Activated B cell treated with CpG ODN at 0.5 μM for 24 hours (primary cell): Measurements from ENCODE around the gene HAUS2. TPM values are rescaled to one million over a fixed set of nuclear protein-coding genes. Genes with fewer than 3 reads are reported as not detected.

ENCODE experiments used
- ATAC-seq: fragments of 200-7000 bp; cut with Tn5 transposase; one replicate; pipeline ENCODE4 v1.10.0; 2021; ENCODE audit warnings: low read depth, mild to moderate bottlenecking, moderate library complexity
- CTCF ChIA-PET: fragments of 350-600 bp; sonication (Branson Sonifier 250); formaldehyde crosslinking; loops from one replicate; lab custom pipeline; 2021; ENCODE audit warnings: antibody characterized with exemption; lab: Charles Lee
- POLR2A ChIA-PET: fragments of 350-600 bp; sonication (Branson Sonifier 250); formaldehyde crosslinking; loops from one replicate; lab custom pipeline; 2021; ENCODE audit warnings: antibody characterized with exemption; lab: Charles Lee
- DNase-seq: peaks from one replicate; pipeline ENCODE4 v3.0.0; 2022
- H3K27ac Mint-ChIP-seq: one replicate; pipeline ENCODE4 v1.8.0; 2020; ENCODE audit warnings: mixed read lengths
- H3K27me3 Mint-ChIP-seq: one replicate; pipeline ENCODE4 v1.8.0; 2021; ENCODE audit warnings: mixed read lengths
- H3K36me3 Mint-ChIP-seq: one replicate; pipeline ENCODE4 v1.8.0; 2021; ENCODE audit warnings: low read depth, mixed read lengths
- H3K4me1 Mint-ChIP-seq: one replicate; pipeline ENCODE4 v1.8.0; 2021; ENCODE audit warnings: mixed read lengths
- H3K4me3 Mint-ChIP-seq: one replicate; pipeline ENCODE4 v1.8.0; 2020; ENCODE audit warnings: mild to moderate bottlenecking, mixed read lengths
- H3K9me3 Mint-ChIP-seq: one replicate; pipeline ENCODE4 v1.8.0; 2020; ENCODE audit warnings: mixed read lengths
- intact Hi-C: fragments of 100-400 bp; cut with micrococcal nuclease; formaldehyde crosslinking; loops from one replicate; pipeline ENCODE4 v1.15.1; 2024
- total RNA-seq: library from RNA; stranded (reverse); gene quantifications from 2 replicates; pipeline ENCODE4 v1.2.3, GENCODE V29; 2022
- TF ChIP-seq, protein P1 (sequence below): fragments of 200-600 bp; IDR thresholded peaks from one replicate; pipeline ENCODE4 v1.8.0; 2022; ENCODE audit warnings: antibody characterized with exemption, mild to moderate bottlenecking

Gene HAUS2
- total RNA-seq, 1 donor from 2014 or later, result 18.2 TPM

DNA sequence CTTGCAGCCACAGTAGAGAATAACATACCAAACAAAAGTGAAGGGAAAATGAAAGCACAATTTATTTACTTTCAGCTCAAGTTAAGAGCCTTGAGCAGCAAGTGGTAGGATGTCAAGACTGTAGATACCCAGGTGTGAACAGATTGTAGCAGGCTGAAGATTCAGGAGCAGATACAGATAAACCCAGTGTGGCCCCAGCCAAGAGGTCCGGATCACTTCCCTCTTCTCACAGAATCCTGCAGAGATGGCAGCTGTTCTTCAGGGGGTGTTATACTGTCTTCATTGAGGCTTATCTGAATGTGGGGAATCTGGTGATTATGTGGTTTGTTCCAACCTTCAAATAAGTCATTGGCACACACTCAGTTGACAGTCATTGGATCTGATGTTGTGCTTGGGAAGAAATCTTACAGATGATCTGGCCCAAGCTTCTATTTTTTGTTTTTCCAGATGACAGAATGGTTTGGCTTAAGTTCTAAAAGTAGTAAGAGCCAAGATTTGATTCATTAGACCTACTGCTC, 28.9 kb downstream of the HAUS2 start:
- Mint-ChIP-seq H3K4me3 (no peak overlapping the region), H3K36me3 (peaks cover 3% of the 10 kb centered on the region), H3K27me3 (no peaks in the 10 kb centered on the region), H3K9me3 (no peaks in the 10 kb centered on the region), H3K4me1 (peaks cover 36% of the 10 kb centered on the region), H3K27ac (no peak overlapping the region)
- no peak for ATAC-seq
- DNase-seq, result no peak
- ChIA-PET POLR2A (interaction anchor here (0.6 kb wide), 1 partner anchor 1994 kb away, joined by 3 read pairs; no protein-coding TSS in a partner anchor), CTCF (no interaction called here)
- intact Hi-C loops, result no loop called here
- TF ChIP-seq, protein P1, sequence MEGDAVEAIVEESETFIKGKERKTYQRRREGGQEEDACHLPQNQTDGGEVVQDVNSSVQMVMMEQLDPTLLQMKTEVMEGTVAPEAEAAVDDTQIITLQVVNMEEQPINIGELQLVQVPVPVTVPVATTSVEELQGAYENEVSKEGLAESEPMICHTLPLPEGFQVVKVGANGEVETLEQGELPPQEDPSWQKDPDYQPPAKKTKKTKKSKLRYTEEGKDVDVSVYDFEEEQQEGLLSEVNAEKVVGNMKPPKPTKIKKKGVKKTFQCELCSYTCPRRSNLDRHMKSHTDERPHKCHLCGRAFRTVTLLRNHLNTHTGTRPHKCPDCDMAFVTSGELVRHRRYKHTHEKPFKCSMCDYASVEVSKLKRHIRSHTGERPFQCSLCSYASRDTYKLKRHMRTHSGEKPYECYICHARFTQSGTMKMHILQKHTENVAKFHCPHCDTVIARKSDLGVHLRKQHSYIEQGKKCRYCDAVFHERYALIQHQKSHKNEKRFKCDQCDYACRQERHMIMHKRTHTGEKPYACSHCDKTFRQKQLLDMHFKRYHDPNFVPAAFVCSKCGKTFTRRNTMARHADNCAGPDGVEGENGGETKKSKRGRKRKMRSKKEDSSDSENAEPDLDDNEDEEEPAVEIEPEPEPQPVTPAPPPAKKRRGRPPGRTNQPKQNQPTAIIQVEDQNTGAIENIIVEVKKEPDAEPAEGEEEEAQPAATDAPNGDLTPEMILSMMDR, result no peak

DNA sequence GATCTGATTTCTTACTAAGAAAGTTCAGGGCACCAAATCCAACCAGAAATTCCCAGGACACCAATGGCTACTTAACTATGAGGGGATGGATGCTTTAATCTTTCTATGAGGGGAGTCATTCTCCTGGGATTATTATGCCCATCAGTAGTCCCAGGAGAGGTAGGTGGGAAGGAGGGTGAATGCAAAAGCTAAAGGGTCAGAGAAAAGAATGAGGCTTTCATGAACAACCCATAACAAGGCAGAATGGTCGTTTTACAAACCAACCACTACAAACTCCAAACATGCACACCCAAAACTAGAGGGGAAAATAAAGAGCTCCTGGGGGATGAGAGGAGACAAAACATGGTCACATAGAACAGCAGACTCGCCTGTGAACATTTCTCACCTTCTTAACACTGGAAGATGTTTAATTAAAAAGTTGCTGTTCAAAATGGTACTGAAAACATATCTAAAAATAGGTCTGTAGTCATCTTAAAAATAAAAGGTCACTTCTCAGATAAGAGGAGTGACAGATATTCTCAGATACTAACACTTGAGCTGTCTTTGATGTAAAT, 30.4 kb downstream of the HAUS2 start:
- peaks cover 36% of the 10 kb centered on the region for H3K4me1 Mint-ChIP-seq
- ChIA-PET POLR2A (interaction anchor here (0.5 to 0.7 kb wide), 2 partner anchors 1230 to 1710 kb away, joined by 3 to 4 read pairs; partner anchors contain the start of gene GOLM2), CTCF (no interaction called here)
- H3K4me3 Mint-ChIP-seq, result no peak overlapping the region
- DNase-seq (no peak), ATAC-seq (no peak)
- no peaks in the 10 kb centered on the region for H3K9me3 Mint-ChIP-seq
- H3K27me3 Mint-ChIP-seq, result no peaks in the 10 kb centered on the region
- TF ChIP-seq, protein P1, result no peak
- H3K27ac Mint-ChIP-seq, result no peak overlapping the region
- H3K36me3 Mint-ChIP-seq, result peaks cover 3% of the 10 kb centered on the region
- intact Hi-C loops, result no loop called here

DNA sequence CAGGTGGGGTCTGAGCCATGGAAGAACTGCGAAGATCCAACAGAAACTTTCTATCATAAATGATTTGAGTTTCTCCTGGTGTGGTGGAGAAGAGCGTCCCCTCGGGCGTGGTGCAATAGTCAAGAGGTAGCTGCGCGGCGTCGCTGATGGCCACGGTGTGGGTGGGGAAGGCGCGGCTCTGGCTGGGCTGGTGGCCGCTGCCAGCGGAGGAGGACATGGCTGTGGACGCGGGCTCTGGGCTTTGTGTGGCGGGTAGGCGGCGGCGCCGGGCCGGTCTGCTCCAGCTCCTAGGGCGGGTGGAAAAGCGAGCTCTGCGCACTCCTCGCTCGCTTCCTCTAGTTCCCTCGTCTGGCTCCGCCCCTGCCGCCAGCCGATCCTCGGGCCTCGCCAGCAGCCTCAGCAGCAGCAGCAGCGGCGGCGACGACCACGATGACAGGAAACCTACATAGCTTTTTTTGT, 32.7 kb downstream of the HAUS2 start:
- H3K9me3 Mint-ChIP-seq, result no peaks in the 10 kb centered on the region
- intact Hi-C loops, result no loop called here
- ChIA-PET POLR2A (interaction anchor here (0.6 to 0.8 kb wide), 2 partner anchors 10 to 66 kb away, joined by 3 read pairs; no protein-coding TSS in a partner anchor), CTCF (interaction anchor here (0.8 kb wide), 1 partner anchor 44 kb away, joined by 3 read pairs; no protein-coding TSS in a partner anchor)
- H3K27me3 Mint-ChIP-seq, result no peaks in the 10 kb centered on the region
- peak; percentile 99 for ATAC-seq
- H3K36me3 Mint-ChIP-seq, result peaks cover 5% of the 10 kb centered on the region
- H3K4me3 Mint-ChIP-seq, result peak overlapping the region; percentile 84
- H3K27ac Mint-ChIP-seq, result peak overlapping the region; percentile 73
- TF ChIP-seq, protein P1, result no peak
- peaks cover 24% of the 10 kb centered on the region for H3K4me1 Mint-ChIP-seq
- peak; percentile 66 for DNase-seq

DNA sequence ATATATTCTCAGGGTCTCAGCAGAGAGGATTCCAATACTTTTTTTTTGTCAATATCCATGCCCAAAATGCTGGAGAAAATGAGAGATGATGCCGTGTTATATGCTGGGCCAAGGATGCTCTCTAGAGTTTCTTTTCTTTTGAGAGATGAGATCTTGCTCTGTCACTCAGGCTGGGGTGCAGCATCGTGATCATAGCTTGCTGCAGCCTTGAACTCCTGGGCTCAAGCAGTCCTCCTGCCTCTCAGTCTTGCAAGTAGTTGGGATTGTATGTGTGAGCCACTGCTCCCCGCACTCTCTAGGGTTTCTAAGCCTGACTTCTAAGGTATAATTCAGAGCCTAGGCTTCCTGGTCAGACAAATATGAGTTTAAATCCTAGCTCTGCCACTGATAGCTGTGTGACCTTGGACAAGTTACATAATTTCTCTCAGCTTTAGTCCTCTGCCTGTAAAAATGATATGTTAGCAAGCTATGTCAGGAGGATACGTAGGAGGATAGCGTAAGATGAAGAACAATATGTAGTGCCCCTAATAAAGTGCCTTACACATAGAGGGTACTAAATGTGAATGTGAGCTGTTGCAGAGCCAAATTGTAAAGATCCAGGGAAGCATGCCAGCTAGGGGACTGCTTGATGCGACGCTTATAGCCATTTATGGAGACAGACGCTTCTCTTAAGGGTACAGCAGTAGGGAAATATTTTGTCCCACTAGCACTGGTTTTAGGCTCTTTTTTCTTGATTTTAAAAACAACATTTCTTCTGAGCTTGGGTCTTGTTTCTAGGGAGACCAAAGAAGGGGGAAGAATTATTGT, 34.1 kb downstream of the HAUS2 start:
- Mint-ChIP-seq H3K9me3 (no peaks in the 10 kb centered on the region), H3K27me3 (no peaks in the 10 kb centered on the region), H3K4me1 (peaks cover 17% of the 10 kb centered on the region), H3K36me3 (peaks cover 5% of the 10 kb centered on the region), H3K4me3 (no peak overlapping the region), H3K27ac (no peak overlapping the region)
- ATAC-seq (no peak), DNase-seq (no peak)
- TF ChIP-seq, protein P1, result no peak
- intact Hi-C loops, result loop anchor here (2.0 kb wide), 1 partner anchor 68 kb away; no protein-coding TSS in a partner anchor
- POLR2A ChIA-PET, result interaction anchor here (0.5 to 1.2 kb wide), 3 partner anchors 8 to 513 kb away, joined by 3 to 7 read pairs (median 5); no protein-coding TSS in a partner anchor
- CTCF ChIA-PET, result no interaction called here
